ENCODE measurements around the gene GP5. TPM values are rescaled to one million over a fixed set of nuclear protein-coding genes. Genes with fewer than 3 reads are reported as not detected.

The GP5 gene
- total and polyA plus RNA-seq, 9 of the 15 experiments (the other 6 are each of a cell fraction or from before 2014, with no cell fraction given), result 0.03 to 0.04 (median 0.04) TPM; not detected in 6

DNA sequence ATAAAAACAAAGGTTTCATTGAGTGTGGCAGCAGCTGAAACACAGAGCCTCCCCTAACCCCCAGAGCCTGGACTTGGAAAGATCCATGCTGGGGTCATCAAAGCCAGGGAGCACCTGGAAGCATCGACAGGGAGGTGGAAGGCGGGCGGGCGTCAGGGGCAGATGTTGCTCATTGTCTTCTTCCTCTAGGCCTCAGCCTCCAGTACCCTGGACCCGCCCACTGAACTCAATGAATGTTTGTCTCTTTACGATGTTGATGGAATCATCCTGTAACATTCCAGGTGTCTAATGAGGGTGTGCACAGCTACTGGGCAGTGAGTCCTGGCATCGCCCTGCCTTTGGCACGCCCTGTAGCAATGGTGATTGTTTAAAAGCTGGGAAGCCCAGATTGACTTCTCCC lies 9.8 kb downstream of the GP5 start:
- Histone ChIP-seq H3K4me2 (ENCODE audit: insufficient read depth, low read length) (no peak overlapping the region), H3K36me3 (ENCODE audit: control insufficient read depth, insufficient read depth, low read length) (no peaks in the 10 kb centered on the region), H4K20me1 (replicated peaks; ENCODE audit: control insufficient read depth, insufficient read depth, low read length) (no peaks in the 10 kb centered on the region), H3K9me3 (replicated peaks; ENCODE audit: control insufficient read depth, insufficient read depth, low read depth, low read length) (no peaks in the 10 kb centered on the region), H3K9ac (ENCODE audit: insufficient read depth in 1 of 2, low read depth in 2 of 2, low read length in 2 of 2) (no peak overlapping the region), H3K4me3 (no peak overlapping the region), H3K4me1 (replicated peaks in 1 of 2; ENCODE audit: control insufficient read depth in 2 of 2, insufficient read depth in 2 of 2, low read length in 2 of 2) (no peaks in the 10 kb centered on the region; a peak in 1 of 5 replicates), H3K9me1 (ENCODE audit: control insufficient read depth, insufficient read depth, low read length) (no peaks in the 10 kb centered on the region), H3K27me3 (ENCODE audit: control insufficient read depth in 2 of 2, insufficient read depth in 2 of 2, low read length in 2 of 2) (peaks cover 18 to 43% of the 10 kb centered on the region in 2 experiments), H3K27ac (ENCODE audit: extremely low read depth, low read depth, low read length) (no peak overlapping the region), H2AFZ (ENCODE audit: low read depth, low read length) (no peak overlapping the region), H3K79me2 (ENCODE audit: control insufficient read depth, insufficient read depth, low read length) (no peaks in the 10 kb centered on the region)
- ChIA-PET CTCF (ENCODE audit: low intra/inter-chr PET ratio) (no interaction called here), POLR2A (no interaction called here)
- WGBS (ENCODE audit: insufficient coverage, low coverage, missing lambda C conversion rate), result 20% methylated on average over 8 of the region's 8 CpGs
- BruUV-seq (replicated peaks), result no TSS peak
- ATAC-seq, result no peak
- intact Hi-C loops (cut with micrococcal nuclease) (no loop called here), in situ Hi-C loops (cut with MboI) (no loop called here)
- TF ChIP-seq KLF10 (CRISPR knock-in tag; IDR thresholded peaks at IDR 0.05), result no peak
- TF ChIP-seq ZNF121 (CRISPR knock-in tag; conservative IDR thresholded peaks at IDR 0.05), result no peak
- TF ChIP-seq MBD2 (IDR thresholded peaks at IDR 0.05; ENCODE audit: borderline replicate concordance, low read depth), result no peak
- no peak for TF ChIP-seq FOXM1 (IDR thresholded peaks at IDR 0.05; ENCODE audit: low read depth)
- no peak for TF ChIP-seq FOXM1 (CRISPR knock-in tag; IDR thresholded peaks at IDR 0.05; ENCODE audit: low read depth)
- TF ChIP-seq ZNF197 (CRISPR knock-in tag; IDR thresholded peaks at IDR 0.05; ENCODE audit: low read depth), result no peak
- TF ChIP-seq HOXB6 (CRISPR knock-in tag; IDR thresholded peaks at IDR 0.05; ENCODE audit: borderline replicate concordance), result no peak
- TF ChIP-seq TCF7L2 (IDR thresholded peaks at IDR 0.05; ENCODE audit: low read depth, low read length), result no peak
- TF ChIP-seq CXXC5 (CRISPR knock-in tag; IDR thresholded peaks at IDR 0.05), result no peak
- no peak for TF ChIP-seq NCOA2 (IDR thresholded peaks at IDR 0.05; ENCODE audit: partially characterized antibody in 2 of 2)
- no peak for TF ChIP-seq ARID2 (IDR thresholded peaks at IDR 0.05)
- TF ChIP-seq ZNF695 (CRISPR knock-in tag; IDR thresholded peaks at IDR 0.05), result no peak
- TF ChIP-seq SREBF1 (IDR thresholded peaks at IDR 0.05; ENCODE audit: borderline replicate concordance, low read depth, low read length), result no peak
- TF ChIP-seq, protein P1, sequence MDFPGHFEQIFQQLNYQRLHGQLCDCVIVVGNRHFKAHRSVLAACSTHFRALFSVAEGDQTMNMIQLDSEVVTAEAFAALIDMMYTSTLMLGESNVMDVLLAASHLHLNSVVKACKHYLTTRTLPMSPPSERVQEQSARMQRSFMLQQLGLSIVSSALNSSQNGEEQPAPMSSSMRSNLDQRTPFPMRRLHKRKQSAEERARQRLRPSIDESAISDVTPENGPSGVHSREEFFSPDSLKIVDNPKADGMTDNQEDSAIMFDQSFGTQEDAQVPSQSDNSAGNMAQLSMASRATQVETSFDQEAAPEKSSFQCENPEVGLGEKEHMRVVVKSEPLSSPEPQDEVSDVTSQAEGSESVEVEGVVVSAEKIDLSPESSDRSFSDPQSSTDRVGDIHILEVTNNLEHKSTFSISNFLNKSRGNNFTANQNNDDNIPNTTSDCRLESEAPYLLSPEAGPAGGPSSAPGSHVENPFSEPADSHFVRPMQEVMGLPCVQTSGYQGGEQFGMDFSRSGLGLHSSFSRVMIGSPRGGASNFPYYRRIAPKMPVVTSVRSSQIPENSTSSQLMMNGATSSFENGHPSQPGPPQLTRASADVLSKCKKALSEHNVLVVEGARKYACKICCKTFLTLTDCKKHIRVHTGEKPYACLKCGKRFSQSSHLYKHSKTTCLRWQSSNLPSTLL (IDR thresholded peaks at IDR 0.05), result no peak
- no peak for TF ChIP-seq PRMT5 (CRISPR knock-in tag; IDR thresholded peaks at IDR 0.05)
- TF ChIP-seq ZC3H4 (CRISPR knock-in tag; IDR thresholded peaks at IDR 0.05; ENCODE audit: borderline replicate concordance), result no peak
- TF ChIP-seq GTF2E2 (tag; IDR thresholded peaks at IDR 0.05), result no peak
- no peak for TF ChIP-seq ZSCAN29 (IDR thresholded peaks at IDR 0.05)
- FAIRE-seq, result no peak
- no peak for DNase-seq (ENCODE audit: extremely low read depth in 1 of 4, low spot score in 3 of 4)

All from K562 (cell line).